Muscle of back (tissue), 13 donors: ENCODE results near the gene POLR2J. TPM values are rescaled to one million over a fixed set of nuclear protein-coding genes. Genes with fewer than 3 reads are reported as not detected.
A peak's percentile ranks its signal among the peaks of the same experiment; 100 is the strongest.
"Not testable (repeated sequence)": the region's sequence is repeated elsewhere in the genome, so short reads cannot be mapped to it uniquely, and the experiment has no call there.

Experiments used
- DNase-seq, 3 donors: peaks; one replicate each; pipeline versions ENCODE4 v3.0.0 to v3.0.0-alpha.2; 2013
- long read RNA-seq, 9 donors: transcript quantifications; one replicate each; lab custom pipeline, GENCODE V29; 2026
- polyA plus RNA-seq, 10 donors: library from polyadenylated mRNA; unstranded; fragments of 120-200 nt; gene quantifications; one replicate each; pipeline ENCODE4 v1.2.1, GENCODE V29; 2013; ENCODE audit not compliant: insufficient read length in 10 of 10

The POLR2J gene
- polyA plus RNA-seq: 10 to 100 TPM; 22.1 to 36.5 (median 27.2) TPM
- long read RNA-seq, donor 1, transcript POLR2J-201 (4 exons, 932 nt): major isoform, 46 of 46 reads
- long read RNA-seq, donor 1, partial matches to known transcripts: 0 of 46 reads
- long read RNA-seq, donor 1, other reads (novel, unspliced or antisense): 0 of 46 reads
- long read RNA-seq, donor 2, transcript POLR2J-201 (4 exons, 932 nt): major isoform, 65 of 70 reads
- long read RNA-seq, donor 2, partial matches to known transcripts: 5 of 70 reads
- long read RNA-seq, donor 2, other reads (novel, unspliced or antisense): 0 of 70 reads
- long read RNA-seq, donor 3: 0 reads
- long read RNA-seq, donor 4, transcript POLR2J-201 (4 exons, 932 nt): major isoform, 47 of 47 reads
- long read RNA-seq, donor 4, partial matches to known transcripts: 0 of 47 reads
- long read RNA-seq, donor 4, other reads (novel, unspliced or antisense): 0 of 47 reads
- long read RNA-seq, donor 5, transcript POLR2J-201 (4 exons, 932 nt): major isoform, 72 of 82 reads
- long read RNA-seq, donor 5, partial matches to known transcripts: 10 of 82 reads
- long read RNA-seq, donor 5, other reads (novel, unspliced or antisense): 0 of 82 reads
- long read RNA-seq, donor 6, transcript POLR2J-201 (4 exons, 932 nt): major isoform, 74 of 80 reads
- long read RNA-seq, donor 6, partial matches to known transcripts: 6 of 80 reads
- long read RNA-seq, donor 6, other reads (novel, unspliced or antisense): 0 of 80 reads
- long read RNA-seq, donor 7, transcript POLR2J-201 (4 exons, 932 nt): major isoform, 26 of 26 reads
- long read RNA-seq, donor 7, partial matches to known transcripts: 0 of 26 reads
- long read RNA-seq, donor 7, other reads (novel, unspliced or antisense): 0 of 26 reads
- long read RNA-seq, donor 8, transcript POLR2J-201 (4 exons, 932 nt): major isoform, 39 of 39 reads
- long read RNA-seq, donor 8, partial matches to known transcripts: 0 of 39 reads
- long read RNA-seq, donor 8, other reads (novel, unspliced or antisense): 0 of 39 reads
- long read RNA-seq, donor 9, transcript POLR2J-201 (4 exons, 932 nt): major isoform, 8 of 8 reads
- long read RNA-seq, donor 9, partial matches to known transcripts: 0 of 8 reads
- long read RNA-seq, donor 9, other reads (novel, unspliced or antisense): 0 of 8 reads

DNA sequence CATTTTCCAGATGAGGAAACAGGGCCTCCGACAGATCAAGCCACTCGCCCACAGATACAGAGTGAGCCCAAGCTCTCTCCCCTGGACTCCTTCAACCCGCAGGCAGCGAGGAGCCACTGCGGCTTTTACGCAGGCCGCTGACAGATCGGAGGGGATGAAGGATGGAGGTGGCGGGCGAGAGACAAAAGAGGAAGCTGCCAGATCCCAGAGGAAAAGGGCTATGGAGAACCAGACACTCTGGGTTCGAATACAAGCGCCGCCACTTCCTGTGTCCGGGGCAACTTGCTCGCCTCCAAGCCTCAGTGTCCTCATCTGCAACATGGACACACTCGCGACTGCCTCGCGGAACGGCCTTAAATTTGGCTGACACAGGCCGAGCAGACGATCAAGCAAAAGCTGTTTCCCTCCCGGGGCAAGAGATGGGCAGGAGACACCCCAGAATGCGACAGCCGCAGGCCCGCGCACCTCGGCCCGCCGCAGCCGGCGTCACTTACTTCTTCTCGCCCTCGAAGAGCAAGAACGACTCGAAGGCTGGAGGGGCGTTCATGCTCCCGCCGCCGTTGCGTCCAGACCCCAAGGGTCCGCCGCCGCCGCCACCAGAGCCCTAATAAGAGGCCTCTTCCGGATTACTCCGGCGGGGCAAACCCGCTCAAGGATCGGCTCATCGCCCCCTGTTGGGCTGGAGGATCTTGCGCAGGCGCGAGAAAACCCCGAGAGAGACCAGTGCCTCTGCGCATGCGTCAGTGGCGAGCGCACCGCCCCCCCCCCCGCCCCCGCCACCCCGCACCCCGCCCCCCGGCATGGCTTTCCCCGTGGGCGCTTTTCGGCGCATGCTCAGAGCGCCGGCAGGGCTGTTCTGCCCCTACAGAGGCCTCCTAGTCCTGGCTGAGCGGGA lies at the start of gene POLR2J:
Gene POLR2J, minus strand, starts transcription at position 609 of the 895 bp plus-strand sequence. Its CDS starts 62 bp downstream, at position 547.
- DNase-seq: peak; percentile 26 to 95 (median 62)

DNA sequence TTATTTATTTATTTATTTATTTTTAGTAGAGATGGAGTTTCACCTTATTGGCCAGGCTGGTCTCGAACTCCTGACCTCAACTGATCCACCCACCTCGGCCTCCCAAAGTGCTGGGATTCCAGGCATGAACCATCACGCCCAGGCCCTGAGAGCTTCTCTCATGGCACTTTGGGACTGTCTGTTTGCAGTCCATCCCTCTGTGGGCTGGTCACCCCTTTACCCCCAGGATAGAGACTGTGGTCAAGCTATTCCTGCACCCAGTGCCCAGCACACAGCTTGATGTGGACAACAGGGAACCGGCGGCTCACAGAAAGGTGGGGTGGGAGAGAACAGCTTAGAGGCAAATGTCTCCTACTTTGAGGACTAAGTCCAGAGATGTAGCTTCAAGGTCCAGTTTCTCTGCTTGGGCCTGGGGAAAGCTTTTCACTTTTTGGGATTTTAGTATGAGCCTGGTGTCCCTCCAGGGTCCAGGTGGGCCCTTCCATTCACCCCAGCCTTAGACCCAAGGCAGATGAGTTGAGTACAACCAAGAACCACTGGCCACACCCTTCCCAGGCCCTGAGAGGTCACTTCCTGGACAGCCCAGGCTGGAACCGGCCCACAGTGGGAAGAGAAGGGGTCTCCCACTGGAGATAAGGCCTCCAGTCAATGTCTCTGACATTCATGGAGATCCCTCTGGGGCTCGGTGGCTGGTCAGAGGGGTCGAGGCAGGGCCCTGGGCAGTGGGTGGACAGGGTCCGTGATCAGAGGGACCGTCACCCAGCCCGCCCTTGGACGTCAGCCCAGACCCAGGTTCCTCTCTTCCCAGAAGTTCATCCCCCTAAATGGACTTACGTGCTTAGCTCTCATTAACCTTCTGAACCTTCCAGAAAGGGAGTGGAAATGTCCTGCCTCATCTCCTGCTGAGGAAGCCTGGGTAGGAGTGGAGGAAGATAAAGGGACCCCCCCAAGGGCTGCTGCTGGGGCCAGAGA lies 49.4 kb upstream of the POLR2J start:
- DNase-seq: not testable (repeated sequence)

- not testable (repeated sequence) for DNase-seq
Measured at GRCh38 chr7:102527182-102527581, 48.5 kb upstream of the POLR2J start.

DNA sequence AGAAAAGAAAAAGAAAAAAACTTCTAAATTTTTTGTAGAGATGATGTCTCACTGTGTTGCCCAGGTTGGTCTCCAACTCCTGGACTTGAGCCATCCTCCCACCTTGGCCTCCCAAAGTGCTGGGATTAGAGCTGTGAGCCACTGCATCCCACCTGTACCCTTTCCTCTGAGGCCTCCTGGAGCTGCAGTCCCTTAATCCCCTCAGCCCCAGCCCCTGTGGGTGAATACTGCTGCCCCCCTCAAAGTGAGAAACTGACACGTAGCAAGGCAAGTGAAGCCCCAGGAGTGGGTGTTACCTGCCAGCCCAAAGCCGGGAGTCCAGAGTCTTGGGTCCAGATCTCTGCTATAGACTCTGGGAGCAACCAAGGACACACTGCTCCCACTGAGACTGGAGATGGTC lies 46.1 kb upstream of the POLR2J start:
- not testable (repeated sequence) for DNase-seq

- not testable (repeated sequence) for DNase-seq
Measured at GRCh38 chr7:102520797-102521196, 42.1 kb upstream of the POLR2J start.

- peak in 1 of 3 donors; percentile 2 for DNase-seq
Measured at GRCh38 chr7:102517550-102518147, 38.9 kb upstream of the POLR2J start, which contains the start of gene RASA4B. TSS of gene RASA4B (minus strand) at chr7:102517777. CDS start at chr7:102517710, 67 bp downstream.

DNA sequence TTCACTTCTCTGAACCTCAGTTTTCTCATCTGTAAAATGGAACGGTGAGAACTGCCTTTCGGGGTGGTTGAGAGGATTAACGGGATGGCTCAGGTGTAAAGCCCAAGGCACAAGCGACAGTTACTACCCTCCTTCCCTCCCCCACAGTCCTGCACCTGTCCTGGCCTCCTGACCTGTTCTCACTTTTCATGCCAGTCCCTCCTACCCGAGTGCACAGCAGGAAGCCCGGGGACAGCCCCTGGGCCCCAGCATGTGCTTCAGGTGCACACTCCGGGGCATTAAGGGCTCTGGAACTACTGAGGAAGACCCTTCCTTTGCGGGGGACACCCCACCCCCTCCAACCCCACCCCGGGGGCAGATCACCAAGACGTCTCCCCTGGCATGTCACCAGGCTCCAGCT lies 38.2 kb upstream of the POLR2J start:
- DNase-seq: not testable (repeated sequence)

DNA sequence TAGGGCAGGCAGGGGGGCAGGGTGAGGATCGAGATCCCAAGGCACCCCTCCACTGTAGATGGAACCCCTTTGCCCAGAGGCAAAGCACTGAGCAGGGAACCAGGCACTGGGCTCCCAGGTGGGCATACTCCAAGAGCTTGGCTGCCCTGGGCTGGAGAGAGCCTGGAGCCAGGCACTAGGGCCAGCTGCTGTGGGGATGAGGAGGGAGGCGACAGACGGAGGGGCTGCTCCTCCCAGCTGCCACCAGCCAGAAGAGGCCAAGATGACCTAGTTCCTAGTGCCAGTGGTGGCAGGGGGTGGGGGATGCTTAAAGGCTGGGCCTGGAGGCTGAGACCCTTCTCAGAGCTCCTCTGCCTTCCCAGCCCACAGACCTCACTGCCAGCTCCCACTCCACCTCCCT lies 37.2 kb upstream of the POLR2J start:
- not testable (repeated sequence) for DNase-seq

DNA sequence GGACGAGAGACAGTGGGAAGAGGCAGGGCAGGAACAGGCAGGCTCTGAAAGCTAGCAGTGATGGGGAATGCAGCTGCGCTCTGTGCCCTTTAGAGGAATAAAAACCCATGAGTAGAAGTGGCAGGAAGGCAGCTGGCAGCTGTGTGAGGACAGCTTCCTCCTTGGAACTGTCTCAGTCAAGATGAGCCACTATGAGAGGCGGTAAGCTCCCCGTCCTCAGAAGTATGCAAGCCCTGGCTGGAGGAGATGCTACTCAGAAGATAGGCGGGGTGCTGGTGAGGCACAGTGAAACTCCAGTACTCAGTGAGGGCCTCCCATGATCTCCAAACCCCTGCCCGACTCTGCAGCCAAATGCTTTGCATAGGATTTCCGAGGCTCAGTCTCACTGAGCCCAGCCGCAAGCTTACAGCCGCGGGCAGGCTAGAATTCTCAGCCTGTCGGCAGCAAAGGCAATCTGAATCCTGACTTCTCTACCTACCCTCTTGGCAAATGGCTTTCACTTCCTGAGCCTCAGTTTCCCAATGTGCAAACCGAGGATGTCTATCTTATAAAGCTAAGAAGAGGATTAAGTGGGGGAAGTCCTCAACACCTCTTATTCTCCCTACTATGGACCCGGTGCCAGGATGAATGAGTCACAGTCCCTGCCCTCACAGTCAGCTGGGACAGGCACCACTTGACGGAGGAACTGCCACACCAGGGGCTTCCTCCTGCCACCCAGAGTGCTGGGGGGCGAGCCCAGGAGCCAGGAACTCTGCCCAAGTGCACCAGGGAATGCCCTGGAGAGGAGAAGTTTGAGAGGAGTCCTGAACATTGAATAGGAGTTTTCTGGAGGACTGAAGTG lies 36.4 kb upstream of the POLR2J start:
- DNase-seq: not testable (repeated sequence)

DNA sequence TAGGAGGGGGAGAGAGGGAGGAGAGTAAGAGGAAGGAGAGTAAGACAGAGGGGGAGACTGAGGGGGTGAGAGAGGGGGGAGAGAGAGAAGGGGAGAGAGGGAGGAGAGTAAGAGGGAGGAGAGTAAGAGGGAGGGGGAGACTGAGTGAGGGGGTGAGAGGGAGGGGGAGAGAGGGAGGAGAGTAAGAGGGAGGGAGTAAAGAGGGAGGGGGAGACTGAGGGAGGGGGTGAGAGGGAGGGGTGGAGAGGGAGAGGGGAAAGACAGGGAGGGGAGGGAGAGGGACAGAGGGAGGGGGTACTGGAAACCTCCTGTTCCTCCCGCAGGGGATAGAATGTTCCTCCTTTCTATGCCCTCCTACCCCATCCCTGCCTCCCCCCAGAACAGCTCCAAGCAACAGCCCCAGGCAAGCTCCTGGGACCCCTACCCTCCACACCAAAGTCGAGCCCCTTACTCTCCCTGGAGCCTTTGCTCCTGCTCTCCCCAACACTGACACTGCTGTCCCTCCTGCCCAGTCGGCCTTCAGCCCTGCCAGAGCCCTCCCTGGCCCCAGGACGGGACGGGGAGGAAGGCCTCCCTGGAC lies 34.0 kb upstream of the POLR2J start:
- DNase-seq: peak; percentile 85 to 95 (median 93)

DNA sequence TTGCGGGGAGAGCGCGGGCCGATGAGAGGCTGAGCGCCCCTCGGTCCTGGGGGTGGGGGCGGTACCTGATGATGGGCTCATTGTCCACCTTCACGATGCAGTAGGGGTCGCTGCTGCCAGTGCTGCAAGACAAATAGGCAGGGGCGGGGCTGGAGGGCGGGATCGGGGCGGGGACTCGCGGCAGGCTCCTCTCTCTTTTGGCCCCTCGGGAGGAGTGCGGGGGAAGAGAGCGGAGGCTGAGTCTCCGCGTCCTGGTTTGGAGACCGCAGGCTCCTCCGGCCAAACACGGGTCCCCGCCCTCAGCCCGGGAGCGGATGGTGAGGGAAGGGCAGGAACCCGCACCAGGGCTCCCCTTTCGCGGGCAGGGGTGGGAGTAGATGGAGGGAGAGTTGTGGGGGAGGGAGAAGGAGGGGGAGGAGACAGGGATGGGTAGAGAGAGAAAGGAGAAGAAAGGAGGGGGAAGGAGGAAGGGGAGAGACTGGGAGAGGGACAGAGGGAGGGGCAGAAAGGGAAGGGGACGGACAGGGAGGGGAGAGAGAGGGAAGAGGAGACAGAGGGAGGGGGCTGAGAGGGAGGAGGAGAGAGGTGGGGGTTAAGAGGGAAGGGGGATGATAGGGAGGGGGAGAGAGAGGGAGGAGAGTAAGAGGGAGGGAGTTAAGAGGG lies 33.3 kb upstream of the POLR2J start:
- DNase-seq: not testable (repeated sequence)

DNA sequence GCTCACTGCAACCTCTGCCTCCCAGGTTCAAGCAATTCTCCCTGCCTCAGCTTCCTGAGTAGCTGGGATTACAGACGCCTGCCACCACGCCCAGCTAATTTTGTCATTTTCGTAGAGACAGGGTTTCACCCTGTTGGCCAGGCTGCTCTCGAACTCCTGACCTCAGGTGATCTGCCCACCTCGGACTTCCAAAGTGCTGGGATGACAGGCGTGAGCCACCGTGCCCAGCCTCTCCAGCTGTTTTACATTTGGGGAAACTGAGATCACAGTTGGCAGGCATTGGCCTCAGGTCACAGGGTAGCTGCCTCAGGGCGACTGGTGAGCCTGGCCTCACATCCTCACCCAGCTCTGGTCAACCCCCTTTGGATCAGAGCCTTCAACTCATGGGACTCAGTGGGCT lies 31.9 kb upstream of the POLR2J start:
- DNase-seq: not testable (repeated sequence)

- not testable (repeated sequence) for DNase-seq
Measured at GRCh38 chr7:102507410-102508088, 28.8 kb upstream of the POLR2J start.

DNA sequence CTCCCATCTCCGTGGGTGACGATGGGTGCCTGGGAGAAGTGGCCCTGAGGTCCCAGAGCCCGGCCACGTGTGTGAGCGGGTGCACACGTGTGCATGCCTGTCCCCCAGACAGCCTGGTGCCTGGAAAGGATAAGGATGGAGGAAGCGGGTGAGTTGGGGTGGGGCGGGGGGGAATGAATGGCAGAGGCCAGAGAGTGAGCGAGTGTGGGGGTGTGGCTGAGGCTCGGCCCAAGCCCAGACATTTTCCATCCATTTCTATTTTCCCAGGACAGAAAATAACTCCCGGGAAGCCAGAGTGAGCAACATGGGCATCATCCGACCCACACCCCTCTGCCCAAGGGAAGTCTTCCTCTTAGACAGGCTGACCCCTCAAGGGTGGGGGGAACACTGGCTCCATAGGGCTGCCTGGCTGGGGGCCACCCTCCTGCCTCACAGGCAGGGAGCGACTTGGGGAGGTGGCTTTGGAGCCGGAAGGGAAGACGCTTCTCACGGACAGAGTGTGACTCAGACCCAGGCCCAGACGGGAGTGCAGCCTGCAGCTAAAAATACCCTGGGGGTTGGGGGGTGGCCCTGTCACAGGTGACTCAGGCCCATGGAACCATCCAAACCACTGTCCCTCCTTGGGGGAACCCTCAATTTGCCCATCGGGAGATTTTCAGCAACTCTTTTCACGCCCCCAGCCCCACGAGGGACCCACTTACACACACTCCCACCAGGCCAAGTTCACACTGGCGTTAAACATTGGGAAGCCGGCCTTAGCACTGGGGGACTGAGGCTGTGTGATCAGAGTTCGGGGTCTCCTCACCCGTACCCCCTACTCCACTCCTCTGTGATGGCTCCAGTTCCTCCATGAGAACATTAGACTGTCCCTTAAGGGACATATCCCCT lies 26.8 kb upstream of the POLR2J start:
- not testable (repeated sequence) for DNase-seq

- DNase-seq: not testable (repeated sequence)
Measured at GRCh38 chr7:102503141-102503540, 24.4 kb upstream of the POLR2J start.
